Suprapubic skin (tissue), 4 donors: ENCODE measurements around the gene ZDHHC12. TPM values are rescaled to one million over a fixed set of nuclear protein-coding genes. Genes with fewer than 3 reads are reported as not detected.

Experiments
- DNase-seq, 2 donors: peaks; one replicate each; pipeline ENCODE4 v3.0.0-alpha.2; 2019; ENCODE audit warnings: low spot score in 2 of 2
- H3K27ac ChIP-seq: fragments of 200-600 bp; sonication (generic); one replicate; pipeline ENCODE4 v1.5.1; 2019
- H3K27me3 ChIP-seq: fragments of 200-600 bp; sonication (generic); one replicate; pipeline ENCODE4 v1.5.1; 2019
- H3K36me3 ChIP-seq: fragments of 200-600 bp; sonication (generic); one replicate; pipeline ENCODE4 v1.5.1; 2019
- H3K4me1 ChIP-seq: fragments of 200-600 bp; sonication (generic); one replicate; pipeline ENCODE4 v1.5.1; 2019
- H3K4me3 ChIP-seq: fragments of 200-600 bp; sonication (generic); one replicate; pipeline ENCODE4 v1.5.1; 2019; ENCODE audit warnings: mild to moderate bottlenecking
- H3K9me3 ChIP-seq: fragments of 200-600 bp; sonication (generic); one replicate; pipeline ENCODE4 v1.5.1; 2019
- CTCF ChIP-seq, 2 donors: fragments of 200-600 bp in 1 of 2; fragments of 450-650 bp in 1 of 2; sonication (generic) in 1 of 2; IDR thresholded peaks; one replicate each; pipeline ENCODE4 v1.5.1; 2016 to 2019; ENCODE audit warnings: antibody characterized with exemption in 2 of 2, mild to moderate bottlenecking in 1 of 2, moderate library complexity in 1 of 2
- EP300 ChIP-seq: sonication (generic); formaldehyde crosslinking; IDR thresholded peaks from one replicate; pipeline ENCODE4 v1.6.1; 2017; ENCODE audit warnings: antibody characterized with exemption
- POLR2A ChIP-seq, 2 donors: fragments of 450-650 bp; IDR thresholded peaks; one replicate each; pipeline ENCODE4 v1.6.1; 2017; ENCODE audit warnings: antibody characterized with exemption in 2 of 2, mild to moderate bottlenecking in 2 of 2, moderate library complexity in 2 of 2
- POLR2AphosphoS5 ChIP-seq, 3 donors: sonication (generic); formaldehyde crosslinking; IDR thresholded peaks; one replicate each; pipeline ENCODE4 v1.6.1; 2017; ENCODE audit warnings: antibody characterized with exemption in 3 of 3
- whole genome bisulfite sequencing: methylation state at CpG from one replicate; pipeline ENCODE4 v1.1.5; 2018; 5-methylcytosine and 5-hydroxymethylcytosine counted together
- total RNA-seq, 4 donors: library from RNA; depleted of rRNA; stranded (reverse); fragments of >200 nt; gene quantifications; one replicate each; pipeline ENCODE4 v1.1.0, GENCODE V29; 2016

The ZDHHC12 gene
- total RNA-seq, 4 donors from 2014 or later: 31.5 to 90.5 (median 75.0) TPM

- Histone ChIP-seq H3K36me3 (no peaks in the 10 kb centered on the region), H3K27ac (peak overlapping the region; percentile 95), H3K9me3 (no peaks in the 10 kb centered on the region), H3K4me1 (peaks cover 29% of the 10 kb centered on the region), H3K27me3 (no peaks in the 10 kb centered on the region), H3K4me3 (peak overlapping the region; percentile 87)
- 72% methylated on average over 11 of the region's 11 CpGs for WGBS
- DNase-seq: no peak
- no peak for TF ChIP-seq EP300
- no peak for TF ChIP-seq CTCF (IDR thresholded peaks at IDR 0.05)
- no peak for TF ChIP-seq POLR2A (IDR thresholded peaks at IDR 0.05)
- TF ChIP-seq POLR2AphosphoS5 (IDR thresholded peaks at IDR 0.05): no peak
Observed at GRCh38 chr9:128770286-128771030, 46.5 kb upstream of the ZDHHC12 start.

DNA sequence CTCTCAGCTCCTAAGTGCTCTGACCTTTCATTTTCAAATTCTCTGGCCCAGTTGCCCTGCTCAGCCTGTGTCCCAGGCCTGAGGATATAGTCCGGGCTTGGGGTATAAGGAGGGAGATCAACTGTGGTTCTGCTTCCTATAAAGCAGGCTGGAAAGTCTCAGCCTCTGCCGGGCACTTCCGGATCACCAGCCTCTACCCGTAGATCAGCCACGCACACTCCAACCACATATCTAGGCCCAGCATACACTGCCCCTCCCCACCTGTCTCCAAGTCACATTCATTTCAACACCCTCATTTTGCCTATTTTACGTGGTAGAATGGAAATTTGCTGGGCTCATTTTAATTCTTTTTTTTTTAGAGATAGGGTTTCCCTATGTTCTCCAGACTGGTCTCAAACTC, 44.7 kb upstream of the ZDHHC12 start:
- Histone ChIP-seq H3K9me3 (no peaks in the 10 kb centered on the region), H3K27me3 (no peaks in the 10 kb centered on the region), H3K4me1 (peaks cover 29% of the 10 kb centered on the region), H3K27ac (no peak overlapping the region), H3K4me3 (no peak overlapping the region), H3K36me3 (no peaks in the 10 kb centered on the region)
- TF ChIP-seq POLR2A (IDR thresholded peaks at IDR 0.05): no peak
- TF ChIP-seq CTCF (IDR thresholded peaks at IDR 0.05): no peak
- TF ChIP-seq POLR2AphosphoS5 (IDR thresholded peaks at IDR 0.05): no peak
- TF ChIP-seq EP300: no peak
- no peak for DNase-seq
- WGBS: 80% methylated on average over 6 of the region's 6 CpGs

- Histone ChIP-seq H3K9me3 (no peaks in the 10 kb centered on the region), H3K4me1 (peaks cover 16% of the 10 kb centered on the region), H3K27me3 (no peaks in the 10 kb centered on the region), H3K27ac (no peak overlapping the region), H3K36me3 (no peaks in the 10 kb centered on the region), H3K4me3 (no peak overlapping the region)
- no peak for DNase-seq
- WGBS: 83% methylated on average over 3 of the region's 3 CpGs
- no peak for TF ChIP-seq POLR2A (IDR thresholded peaks at IDR 0.05)
- no peak for TF ChIP-seq POLR2AphosphoS5 (IDR thresholded peaks at IDR 0.05)
- TF ChIP-seq CTCF (IDR thresholded peaks at IDR 0.05): no peak
- no peak for TF ChIP-seq EP300
Observed at GRCh38 chr9:128765499-128765898, 41.6 kb upstream of the ZDHHC12 start.

DNA sequence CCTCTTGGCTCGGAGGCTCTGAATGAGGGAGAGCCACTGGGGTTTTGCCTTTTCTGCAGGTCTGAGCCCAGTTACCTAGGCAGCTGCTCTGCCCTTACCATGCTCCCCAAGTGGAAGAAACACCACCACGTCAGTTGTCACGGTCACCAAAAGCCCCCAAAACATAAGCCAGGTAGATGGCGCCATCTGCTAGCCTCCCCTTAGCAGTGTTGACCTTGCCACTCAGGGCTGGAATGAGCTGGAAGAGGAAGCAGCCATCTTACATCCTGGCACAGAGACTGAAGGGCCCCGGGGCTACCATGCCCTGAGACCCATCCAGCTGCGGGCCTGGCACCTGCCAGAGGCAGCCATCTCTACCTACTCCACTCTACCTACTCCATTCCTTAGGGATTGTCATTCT, 40.4 kb upstream of the ZDHHC12 start:
- H3K27me3 ChIP-seq: no peaks in the 10 kb centered on the region
- WGBS: 75% methylated on average over 3 of the region's 6 CpGs
- H3K27ac ChIP-seq: no peak overlapping the region
- no peaks in the 10 kb centered on the region for H3K9me3 ChIP-seq
- H3K4me1 ChIP-seq: peaks cover 4% of the 10 kb centered on the region
- DNase-seq: no peak
- no peak overlapping the region for H3K4me3 ChIP-seq
- TF ChIP-seq POLR2AphosphoS5 (IDR thresholded peaks at IDR 0.05) (no peak), EP300 (no peak), POLR2A (IDR thresholded peaks at IDR 0.05) (no peak), CTCF (IDR thresholded peaks at IDR 0.05) (no peak)
- H3K36me3 ChIP-seq: no peaks in the 10 kb centered on the region

GRCh38 chr9:128762671-128763449, 38.9 kb upstream of the ZDHHC12 start:
- Histone ChIP-seq H3K9me3 (no peaks in the 10 kb centered on the region), H3K27me3 (no peaks in the 10 kb centered on the region), H3K4me1 (no peaks in the 10 kb centered on the region), H3K36me3 (no peaks in the 10 kb centered on the region), H3K4me3 (no peak overlapping the region), H3K27ac (no peak overlapping the region)
- 72% methylated on average over 9 of the region's 9 CpGs for WGBS
- DNase-seq: no peak
- TF ChIP-seq POLR2A (IDR thresholded peaks at IDR 0.05) (no peak), CTCF (IDR thresholded peaks at IDR 0.05) (no peak), EP300 (no peak), POLR2AphosphoS5 (IDR thresholded peaks at IDR 0.05) (no peak)
